ENCODE data around the gene SATB2. TPM values are rescaled to one million over a fixed set of nuclear protein-coding genes. Genes with fewer than 3 reads are reported as not detected.

SATB2 gene
- total RNA-seq, 1 experiment from 2014 or later: 3.0 TPM

DNA sequence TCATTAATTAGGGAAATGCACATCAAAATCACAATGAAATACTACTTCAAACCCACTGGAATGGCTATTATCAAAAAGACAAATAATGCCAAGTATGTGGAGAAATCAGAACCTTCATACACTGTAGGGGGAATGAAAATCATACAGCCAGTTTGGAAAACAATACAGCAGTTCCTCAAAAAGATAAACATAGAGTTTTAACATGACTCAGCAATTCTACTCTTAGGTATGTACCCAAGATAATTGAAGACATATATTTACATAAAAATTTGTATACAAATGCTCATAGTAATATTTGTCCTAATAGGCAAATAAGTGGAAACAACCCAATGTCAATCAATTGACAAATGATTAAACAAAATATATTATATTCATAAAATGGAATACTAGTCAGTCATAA, 45.4 kb upstream of the SATB2 start:
- Histone ChIP-seq H3K27ac (ENCODE audit: low read length) (no peak overlapping the region), H2AFZ (ENCODE audit: low read length) (no peak overlapping the region), H3K9me3 (ENCODE audit: low read length) (no peaks in the 10 kb centered on the region), H3K4me1 (ENCODE audit: insufficient read depth, low read length) (no peaks in the 10 kb centered on the region), H3K4me3 (ENCODE audit: low read length) (no peak overlapping the region), H3K4me2 (ENCODE audit: low read length) (no peak overlapping the region), H3F3A (ENCODE audit: low read length, unreplicated experiment) (no peaks in the 10 kb centered on the region), H3K9ac (ENCODE audit: low read length) (no peak overlapping the region), H4K20me1 (ENCODE audit: low read length) (no peaks in the 10 kb centered on the region), H3K27me3 (ENCODE audit: low read length) (peaks cover 41% of the 10 kb centered on the region), H3K9me2 (replicated peaks; ENCODE audit: low read length) (0 out of 2 replicates have a peak, but pooled peaks cover 3% of the 10 kb centered on the region), H3K79me2 (ENCODE audit: low read length) (no peaks in the 10 kb centered on the region), H3K36me3 (ENCODE audit: low read depth, low read length) (no peaks in the 10 kb centered on the region)
- TF ChIP-seq EZH2phosphoT487 (IDR thresholded peaks at IDR 0.05; ENCODE audit: borderline replicate concordance, low read length) (no peak), EZH2 (IDR thresholded peaks at IDR 0.05; ENCODE audit: low read length, unreplicated experiment) (no peak)
- TF ChIP-seq, protein P1, sequence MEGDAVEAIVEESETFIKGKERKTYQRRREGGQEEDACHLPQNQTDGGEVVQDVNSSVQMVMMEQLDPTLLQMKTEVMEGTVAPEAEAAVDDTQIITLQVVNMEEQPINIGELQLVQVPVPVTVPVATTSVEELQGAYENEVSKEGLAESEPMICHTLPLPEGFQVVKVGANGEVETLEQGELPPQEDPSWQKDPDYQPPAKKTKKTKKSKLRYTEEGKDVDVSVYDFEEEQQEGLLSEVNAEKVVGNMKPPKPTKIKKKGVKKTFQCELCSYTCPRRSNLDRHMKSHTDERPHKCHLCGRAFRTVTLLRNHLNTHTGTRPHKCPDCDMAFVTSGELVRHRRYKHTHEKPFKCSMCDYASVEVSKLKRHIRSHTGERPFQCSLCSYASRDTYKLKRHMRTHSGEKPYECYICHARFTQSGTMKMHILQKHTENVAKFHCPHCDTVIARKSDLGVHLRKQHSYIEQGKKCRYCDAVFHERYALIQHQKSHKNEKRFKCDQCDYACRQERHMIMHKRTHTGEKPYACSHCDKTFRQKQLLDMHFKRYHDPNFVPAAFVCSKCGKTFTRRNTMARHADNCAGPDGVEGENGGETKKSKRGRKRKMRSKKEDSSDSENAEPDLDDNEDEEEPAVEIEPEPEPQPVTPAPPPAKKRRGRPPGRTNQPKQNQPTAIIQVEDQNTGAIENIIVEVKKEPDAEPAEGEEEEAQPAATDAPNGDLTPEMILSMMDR (conservative IDR thresholded peaks at IDR 0.05; ENCODE audit: low read depth, low read length): no peak
- ChIA-PET POLR2A (ENCODE audit: unreplicated experiment) (no interaction called here), CTCF (no interaction called here)
- no TSS peak for BruUV-seq (replicated peaks)
- ATAC-seq (no peak), DNase-seq (no peak)
- intact Hi-C loops (cut with micrococcal nuclease): no loop called here

DNA sequence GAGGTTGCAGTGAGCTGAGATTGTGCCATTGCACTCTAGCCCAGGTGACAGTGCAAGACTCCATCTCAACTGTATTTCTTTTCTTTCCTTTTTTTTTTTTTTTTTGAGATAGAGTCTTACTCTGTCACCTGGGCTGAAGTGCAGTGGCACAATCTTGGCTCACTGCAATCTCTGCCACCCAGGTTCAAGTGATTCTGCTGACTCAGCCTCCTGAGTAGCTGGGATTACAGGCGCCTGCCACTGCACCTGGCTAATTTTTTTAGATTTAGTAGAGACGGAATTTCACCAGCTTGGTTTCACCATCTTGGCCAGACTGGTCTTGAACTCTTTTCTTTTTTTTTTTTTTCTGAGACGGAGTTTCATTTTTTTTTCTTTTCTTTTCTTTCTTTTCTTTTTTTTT, 41.3 kb upstream of the SATB2 start:
- TF ChIP-seq, protein P1 (conservative IDR thresholded peaks at IDR 0.05; ENCODE audit: low read depth, low read length): no peak
- no peak for TF ChIP-seq EZH2 (IDR thresholded peaks at IDR 0.05; ENCODE audit: low read length, unreplicated experiment)
- no peak for TF ChIP-seq EZH2phosphoT487 (IDR thresholded peaks at IDR 0.05; ENCODE audit: borderline replicate concordance, low read length)
- no peaks in the 10 kb centered on the region for H3K79me2 ChIP-seq (ENCODE audit: low read length)
- H3K4me1 ChIP-seq (ENCODE audit: insufficient read depth, low read length): no peaks in the 10 kb centered on the region
- POLR2A ChIA-PET (ENCODE audit: unreplicated experiment): no interaction called here
- ATAC-seq (no peak), DNase-seq (no peak)
- no peak overlapping the region for H3K27ac ChIP-seq (ENCODE audit: low read length)
- 0 out of 2 replicates have a peak, but pooled peaks cover 3% of the 10 kb centered on the region for H3K9me2 ChIP-seq (replicated peaks; ENCODE audit: low read length)
- no peaks in the 10 kb centered on the region for H3F3A ChIP-seq (ENCODE audit: low read length, unreplicated experiment)
- no peak overlapping the region for H3K9ac ChIP-seq (ENCODE audit: low read length)
- intact Hi-C loops (cut with micrococcal nuclease): no loop called here
- no peak overlapping the region for H3K4me3 ChIP-seq (ENCODE audit: low read length)
- no peak overlapping the region for H3K4me2 ChIP-seq (ENCODE audit: low read length)
- no peak overlapping the region for H2AFZ ChIP-seq (ENCODE audit: low read length)
- no peaks in the 10 kb centered on the region for H3K9me3 ChIP-seq (ENCODE audit: low read length)
- no TSS peak for BruUV-seq (replicated peaks)
- no peaks in the 10 kb centered on the region for H3K36me3 ChIP-seq (ENCODE audit: low read depth, low read length)
- no peaks in the 10 kb centered on the region for H4K20me1 ChIP-seq (ENCODE audit: low read length)
- CTCF ChIA-PET: no interaction called here
- H3K27me3 ChIP-seq (ENCODE audit: low read length): peaks cover 22% of the 10 kb centered on the region

DNA sequence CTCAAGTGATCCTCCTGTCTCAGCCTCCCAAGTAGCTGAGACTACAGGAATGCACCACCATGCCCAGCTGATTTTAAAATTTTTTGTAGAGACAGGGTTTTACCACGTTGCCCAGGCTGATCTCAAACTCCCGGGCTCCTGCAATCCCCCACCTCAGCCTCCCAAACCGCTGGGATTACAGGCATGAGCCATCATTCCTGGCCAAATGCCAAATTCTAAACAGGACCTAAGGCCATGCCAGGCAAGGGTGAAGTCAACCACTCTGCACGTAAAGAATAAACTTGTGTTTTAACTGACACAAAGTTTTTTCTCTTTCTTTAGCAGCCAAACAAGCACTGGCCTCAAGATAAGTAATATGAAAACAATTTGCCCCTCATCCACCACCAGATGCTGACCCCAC, 37.4 kb upstream of the SATB2 start:
- Histone ChIP-seq H3K4me1 (ENCODE audit: insufficient read depth, low read length) (no peaks in the 10 kb centered on the region), H2AFZ (ENCODE audit: low read length) (no peak overlapping the region), H3K36me3 (ENCODE audit: low read depth, low read length) (no peaks in the 10 kb centered on the region), H3K27ac (ENCODE audit: low read length) (no peak overlapping the region), H4K20me1 (ENCODE audit: low read length) (no peaks in the 10 kb centered on the region), H3K9me2 (replicated peaks; ENCODE audit: low read length) (no peaks in the 10 kb centered on the region), H3K4me2 (ENCODE audit: low read length) (no peak overlapping the region), H3K4me3 (ENCODE audit: low read length) (no peak overlapping the region), H3K9ac (ENCODE audit: low read length) (no peak overlapping the region), H3F3A (ENCODE audit: low read length, unreplicated experiment) (no peaks in the 10 kb centered on the region), H3K79me2 (ENCODE audit: low read length) (no peaks in the 10 kb centered on the region), H3K9me3 (ENCODE audit: low read length) (no peaks in the 10 kb centered on the region), H3K27me3 (ENCODE audit: low read length) (peaks cover 10% of the 10 kb centered on the region)
- POLR2A ChIA-PET (ENCODE audit: unreplicated experiment): no interaction called here
- DNase-seq: peak; percentile 67
- CTCF ChIA-PET: no interaction called here
- BruUV-seq (replicated peaks): no TSS peak
- ATAC-seq: no peak
- no peak for TF ChIP-seq EZH2phosphoT487 (IDR thresholded peaks at IDR 0.05; ENCODE audit: borderline replicate concordance, low read length)
- TF ChIP-seq, protein P1 (conservative IDR thresholded peaks at IDR 0.05; ENCODE audit: low read depth, low read length): no peak
- no peak for TF ChIP-seq EZH2 (IDR thresholded peaks at IDR 0.05; ENCODE audit: low read length, unreplicated experiment)
- intact Hi-C loops (cut with micrococcal nuclease): no loop called here
